Right kidney (tissue), 1 donor: Measurements from ENCODE around the gene TMEM150B.
A peak's percentile ranks its signal among the peaks of the same experiment; 100 is the strongest.

Source experiments
- DNase-seq: peaks from one replicate; pipeline ENCODE4 v3.0.0-alpha.2; 2016

The TMEM150B gene

DNA sequence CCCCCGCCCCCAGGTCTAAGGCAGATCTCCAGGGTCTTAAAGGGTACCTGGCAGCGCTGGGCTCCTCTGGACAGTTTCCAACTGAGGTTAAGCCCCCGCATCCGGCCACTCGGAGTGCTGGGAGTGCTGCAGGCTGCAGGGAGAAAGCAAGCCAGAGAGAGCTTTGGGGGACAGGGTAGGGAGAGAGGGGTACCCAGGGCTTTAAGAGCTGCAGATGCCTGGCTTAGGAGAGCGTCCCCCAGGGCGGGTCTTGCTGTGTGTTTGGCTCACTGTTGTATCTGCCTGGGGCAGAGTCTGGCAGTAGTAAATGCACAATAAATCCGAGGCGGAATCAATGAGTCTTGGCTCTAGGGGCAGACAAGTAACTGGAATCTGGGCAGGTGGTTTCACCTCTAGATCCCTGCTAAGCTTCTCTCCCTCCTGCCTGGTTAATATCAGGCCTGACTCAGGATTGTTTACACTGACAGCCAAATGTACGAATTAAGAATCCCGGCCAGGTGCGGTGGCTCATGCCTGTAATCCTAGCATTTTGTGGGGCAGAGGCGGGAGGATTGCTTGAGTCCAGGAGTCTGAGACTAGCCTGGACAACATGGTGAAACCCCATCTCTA, 30.2 kb upstream of the TMEM150B start:
- DNase-seq = no peak

DNA sequence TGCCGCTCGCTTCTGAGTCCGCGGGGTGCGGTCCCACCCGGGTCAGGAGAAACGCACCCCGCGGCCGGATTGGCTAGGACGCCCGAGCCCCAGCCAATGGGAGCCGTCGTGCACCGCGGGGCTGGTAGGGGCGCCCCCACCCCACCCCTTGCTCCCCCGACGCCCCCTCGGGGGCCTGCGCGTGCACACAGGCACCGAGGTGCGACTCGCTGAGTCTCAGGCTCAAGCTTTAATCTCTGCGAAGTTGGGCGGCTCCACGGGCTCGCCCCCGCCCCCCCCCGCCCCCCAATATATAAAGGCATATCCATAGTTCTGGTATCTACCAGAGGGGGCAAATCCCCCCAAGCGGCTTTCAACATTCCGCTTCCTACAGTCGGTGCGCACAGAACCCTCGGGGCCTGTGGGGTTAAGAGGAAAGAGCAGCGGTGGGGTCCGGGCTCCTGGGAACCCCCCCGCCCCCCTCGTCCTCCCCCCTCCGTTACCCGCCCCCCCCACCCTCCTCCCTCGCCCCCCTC, 29.6 kb upstream of the TMEM150B start, which contains the start of gene COX6B2:
Gene COX6B2 (minus strand): TSS at position 22 of the 515 bp plus-strand sequence. CDS start 198 bp downstream, outside the sequence.
- DNase-seq = no peak

DNA sequence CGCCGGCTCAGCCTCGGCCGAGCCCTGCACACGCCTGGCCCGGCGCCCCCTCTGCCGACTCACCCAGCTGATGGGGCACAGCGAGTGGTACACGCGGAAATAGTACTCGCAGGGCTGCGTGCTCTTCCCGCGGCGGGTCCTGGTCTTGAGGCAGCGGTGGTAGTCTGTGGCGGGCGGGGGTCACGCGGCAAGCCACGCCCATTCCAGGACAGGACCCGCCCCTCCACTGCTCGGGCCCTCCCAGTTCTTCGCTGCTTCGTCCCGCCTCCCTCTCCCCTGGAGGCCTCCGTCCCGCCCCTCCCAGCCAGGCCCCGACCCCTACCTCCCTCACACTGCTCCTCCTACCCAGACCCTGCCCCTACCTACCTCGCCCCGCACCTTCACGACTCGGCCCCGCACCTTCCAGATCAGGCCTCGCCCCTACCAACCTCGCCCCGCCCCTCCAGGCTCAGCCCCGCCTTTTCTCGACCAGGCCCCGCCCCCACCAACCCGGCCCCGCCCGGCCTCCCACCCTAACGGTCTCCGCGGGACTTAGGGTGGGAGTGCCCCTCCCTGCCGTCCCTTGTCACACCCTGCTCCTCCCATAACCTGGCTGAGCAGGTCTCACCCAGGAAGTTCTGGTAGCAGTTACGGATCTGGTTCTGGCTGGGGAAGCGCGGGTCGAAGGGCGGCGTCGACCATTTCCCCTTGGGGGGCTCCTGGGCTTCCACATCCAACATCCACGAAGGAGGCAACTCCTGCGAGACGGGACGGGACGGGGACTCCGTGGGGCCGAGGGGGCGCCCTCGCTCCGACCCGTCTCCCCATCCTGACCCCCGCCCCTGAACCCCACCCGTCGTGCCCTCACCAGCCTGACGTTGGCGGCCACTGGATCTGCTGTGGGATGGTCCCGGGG, 28.9 kb upstream of the TMEM150B start:
- DNase-seq = peak; percentile 79

DNA sequence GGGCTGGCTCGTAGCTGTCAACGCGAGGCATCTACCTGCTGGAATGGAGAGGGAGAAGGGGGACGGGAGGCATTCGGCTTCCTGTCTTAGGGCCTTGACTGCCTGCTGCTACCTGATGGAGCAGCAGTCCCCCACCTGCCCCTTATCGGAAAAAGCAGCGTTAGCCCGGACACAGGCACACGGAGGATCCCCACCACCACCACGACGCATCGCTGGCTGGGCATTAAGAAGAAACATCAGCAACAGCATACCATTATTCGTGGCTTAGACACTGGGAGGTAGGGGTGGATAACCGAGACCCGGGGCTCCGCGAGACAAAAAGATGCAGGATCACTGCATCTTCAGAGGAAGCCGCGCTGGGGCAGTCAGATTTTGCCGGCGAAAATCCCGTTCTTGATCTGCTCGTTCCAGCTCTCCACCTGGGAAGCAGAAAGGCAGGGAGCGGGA, 28.2 kb upstream of the TMEM150B start:
- DNase-seq = no peak

DNA sequence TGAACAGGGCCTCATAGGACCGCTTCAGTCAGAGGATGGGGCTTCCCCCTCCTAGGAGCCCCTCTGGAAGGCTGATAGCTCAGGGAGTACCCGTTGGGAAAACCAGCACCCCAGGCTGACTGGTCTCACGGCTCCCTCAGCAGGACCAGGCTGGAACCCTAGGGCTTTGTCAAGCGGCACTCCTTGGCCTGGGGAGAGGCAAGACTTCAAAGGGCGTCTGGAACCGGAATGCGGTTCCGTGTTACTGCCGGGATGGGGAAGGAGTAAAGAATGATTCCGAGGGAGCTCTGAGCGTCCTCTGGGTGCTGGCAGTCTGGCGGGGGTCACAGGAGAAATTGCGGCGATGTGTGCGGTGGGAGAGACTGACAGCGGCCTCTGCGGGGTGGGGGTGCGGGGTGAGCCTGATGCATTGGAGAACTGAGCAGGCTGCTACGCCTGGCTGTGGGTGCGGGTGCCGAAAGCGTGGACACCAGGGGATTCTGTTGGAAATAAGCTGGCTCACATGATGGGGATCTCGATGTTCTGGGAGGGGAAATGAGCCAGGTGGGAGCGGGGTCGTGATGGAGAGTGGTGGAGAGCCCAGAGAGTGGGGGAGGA, 27.5 kb upstream of the TMEM150B start:
- DNase-seq = no peak

DNA sequence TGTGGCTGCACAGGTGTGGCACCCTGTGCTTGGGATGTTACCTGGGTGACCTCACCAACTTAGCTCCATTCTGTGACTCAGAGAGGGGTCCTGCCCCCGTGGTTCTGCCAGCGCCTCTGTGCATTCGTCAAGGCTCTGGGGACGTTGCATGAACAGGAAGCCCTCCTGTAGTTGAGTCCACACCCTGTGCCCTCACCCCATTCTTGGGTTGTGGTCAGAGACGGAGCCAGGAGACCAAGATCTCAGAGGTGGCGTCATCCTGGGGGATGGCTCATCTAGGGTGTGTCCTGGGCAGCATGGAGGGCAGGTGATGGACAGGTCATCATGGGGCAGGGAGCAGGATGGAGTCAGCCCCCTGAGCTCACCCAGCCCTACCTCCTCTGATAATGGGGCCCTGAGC, 26.9 kb upstream of the TMEM150B start:
- DNase-seq = no peak

DNA sequence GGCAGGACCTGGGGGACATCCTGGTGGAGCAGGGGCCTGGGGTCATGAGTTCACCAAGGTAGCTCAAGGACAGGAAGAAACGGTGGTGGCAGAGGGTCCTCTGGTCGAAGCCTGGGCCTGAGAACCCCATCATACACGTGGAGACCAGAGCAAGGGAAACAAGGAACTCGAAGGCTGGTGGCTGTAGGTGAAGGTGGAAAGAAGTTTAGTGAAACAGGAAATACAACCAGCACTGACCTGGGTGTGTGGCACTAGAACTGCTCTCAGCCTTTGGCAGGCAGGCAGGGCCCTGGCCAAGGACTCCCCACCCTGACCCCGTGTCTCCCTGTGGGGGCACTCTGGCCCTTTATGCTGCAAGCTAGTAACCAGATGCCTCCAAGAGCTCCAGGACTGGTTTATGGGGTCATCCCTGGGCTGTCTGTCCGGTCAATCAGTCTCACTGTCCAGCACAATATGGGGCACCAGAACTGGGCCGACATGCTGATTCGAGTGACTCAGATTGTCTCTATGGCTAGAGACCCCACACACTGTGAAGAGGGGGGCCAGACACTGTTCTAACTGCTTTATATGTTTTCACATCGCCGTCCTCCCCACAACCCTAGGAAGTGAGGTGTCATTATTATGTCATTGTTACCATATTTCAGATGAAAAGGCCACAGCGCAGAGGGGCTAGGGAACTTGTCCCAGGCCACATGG, 25.6 kb upstream of the TMEM150B start:
- DNase-seq = no peak

DNA sequence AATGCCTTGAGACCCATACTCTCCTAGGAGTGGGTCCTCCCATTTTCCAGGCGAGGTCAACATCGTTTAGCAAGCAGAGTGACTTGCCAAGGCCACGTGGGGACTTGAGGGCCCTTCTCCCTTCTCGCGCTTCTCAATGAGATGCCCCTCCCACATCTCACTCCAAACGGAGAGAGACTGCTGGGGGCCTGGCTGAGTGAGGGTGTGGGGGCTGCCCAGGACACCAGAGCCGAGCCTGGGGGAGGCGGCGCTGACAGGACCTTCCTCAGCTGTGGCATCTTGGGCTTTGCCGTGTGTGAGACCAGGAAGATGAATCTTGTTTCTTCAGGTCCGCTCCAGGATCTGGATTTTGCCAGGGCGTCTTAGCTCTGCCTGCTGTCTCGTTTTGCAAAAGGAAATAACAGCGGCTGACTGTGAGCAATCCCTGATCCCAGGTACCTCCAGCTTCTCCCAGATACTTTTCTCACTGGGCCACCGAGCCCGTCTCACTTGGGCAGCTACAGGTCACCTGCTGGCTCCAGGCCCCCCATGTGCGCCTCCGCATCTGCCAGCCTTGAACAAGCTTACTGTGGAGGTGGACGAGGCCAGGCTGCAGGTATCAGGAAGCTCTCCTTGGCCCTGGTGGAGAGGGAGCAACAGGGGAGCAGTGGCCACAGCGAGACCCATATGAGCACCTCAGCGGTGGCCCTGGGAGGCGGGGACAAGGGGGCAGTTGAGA, 23.3 kb upstream of the TMEM150B start:
- peak; percentile 55 for DNase-seq

DNA sequence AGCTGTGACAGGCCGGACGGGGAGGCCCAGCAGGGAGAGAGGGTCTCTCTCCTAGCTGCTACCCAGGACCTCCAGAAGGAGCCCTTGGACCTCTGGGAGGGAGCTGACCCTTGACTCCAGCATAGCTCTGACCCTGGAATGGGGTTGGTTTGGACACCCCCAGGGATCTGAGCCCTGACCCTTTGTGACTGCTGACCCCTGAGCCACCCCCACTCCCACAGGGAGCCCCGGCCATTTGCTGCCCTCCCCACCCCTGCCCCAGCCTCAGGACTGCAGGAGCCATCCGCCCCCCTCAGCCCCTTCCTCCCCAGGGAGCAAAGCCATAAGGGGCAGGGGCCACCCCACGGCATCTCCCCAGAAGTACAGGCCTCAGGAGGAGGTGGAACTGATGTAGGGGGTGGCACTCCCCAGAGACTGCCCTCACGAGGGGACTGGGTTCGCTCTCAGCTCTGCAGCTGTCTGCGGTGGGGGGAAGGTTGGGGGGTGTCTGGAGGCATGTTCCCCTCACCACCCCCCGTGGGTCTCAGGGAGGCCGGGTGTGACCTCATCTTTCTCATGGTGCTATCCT, 22.4 kb upstream of the TMEM150B start:
- no peak for DNase-seq

DNA sequence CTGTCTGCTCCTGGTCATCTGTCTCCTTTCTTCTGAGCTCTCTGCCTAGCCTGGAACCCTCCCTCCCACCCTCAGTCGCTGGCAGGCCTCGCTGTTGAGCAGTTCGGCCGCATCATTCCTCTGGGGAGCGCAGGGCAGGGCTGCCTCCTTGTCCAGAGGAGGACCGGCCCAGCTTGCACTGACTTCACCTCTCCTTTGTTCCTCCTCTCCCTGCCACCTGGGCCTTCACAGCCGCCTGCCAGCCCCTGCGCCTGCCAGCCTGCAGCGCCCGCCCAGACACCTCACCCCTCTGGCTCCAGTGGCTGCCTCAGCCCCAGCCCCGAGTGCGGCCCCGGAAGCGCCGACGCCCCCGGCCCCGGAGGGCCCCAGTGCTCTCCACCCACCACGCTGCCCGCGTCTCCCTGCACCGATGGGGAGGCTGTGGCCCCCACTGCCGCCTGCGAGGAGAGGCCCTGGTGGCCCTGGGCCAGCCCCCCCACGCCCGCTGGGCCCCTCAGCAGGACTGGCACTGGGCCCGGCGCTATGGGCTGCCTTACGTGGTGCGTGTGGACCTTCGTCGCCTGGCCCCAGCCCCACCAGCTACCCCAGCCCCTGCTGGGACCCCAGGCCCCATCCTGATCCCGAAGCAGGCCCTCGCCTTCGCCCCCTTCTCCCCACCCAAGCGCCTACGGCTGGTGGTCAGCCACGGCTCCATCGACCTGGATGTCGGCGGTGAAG, 21.7 kb upstream of the TMEM150B start:
- no peak for DNase-seq

DNA sequence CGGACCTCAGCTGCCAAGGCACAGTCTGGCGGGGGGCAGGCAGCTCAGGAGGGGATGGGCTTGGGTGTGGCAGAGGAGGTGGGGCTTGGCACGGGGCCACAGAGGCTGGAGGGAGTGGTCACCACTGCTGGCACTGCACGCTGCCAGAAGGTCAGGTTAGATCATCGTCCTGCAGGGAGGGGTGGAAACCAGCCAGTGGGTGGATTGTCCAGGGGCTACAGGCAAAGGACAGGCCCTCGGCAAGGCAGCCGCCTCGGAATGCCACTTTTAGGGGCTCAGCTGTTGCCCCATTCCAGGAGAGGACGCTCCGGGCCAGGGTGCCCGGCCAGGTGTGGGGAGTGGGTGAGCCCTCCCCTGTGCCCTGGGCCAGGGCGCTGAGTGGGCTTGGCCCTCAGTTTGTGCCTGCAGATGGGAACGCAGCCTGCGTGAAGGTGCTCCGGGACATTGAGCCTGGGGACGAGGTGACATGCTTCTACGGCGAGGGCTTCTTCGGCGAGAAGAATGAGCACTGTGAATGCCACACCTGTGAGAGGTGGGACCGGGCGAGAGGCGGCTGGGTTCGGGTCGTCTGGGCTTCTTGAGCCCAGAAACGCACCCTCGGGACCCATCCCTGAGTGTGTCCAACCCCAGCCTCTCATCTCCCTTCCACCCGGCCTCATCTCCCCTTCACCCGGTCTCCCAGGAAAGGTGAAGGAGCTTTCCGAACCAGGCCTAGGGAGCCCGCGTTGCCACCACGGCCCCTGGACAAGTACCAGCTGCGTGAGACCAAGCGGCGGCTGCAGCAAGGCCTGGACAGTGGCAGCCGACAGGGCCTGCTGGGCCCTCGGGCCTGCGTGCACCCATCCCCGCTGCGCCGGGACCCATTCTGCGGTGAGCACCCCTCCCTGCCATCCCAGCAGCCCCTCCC, 20.9 kb upstream of the TMEM150B start:
- DNase-seq = no peak

DNA sequence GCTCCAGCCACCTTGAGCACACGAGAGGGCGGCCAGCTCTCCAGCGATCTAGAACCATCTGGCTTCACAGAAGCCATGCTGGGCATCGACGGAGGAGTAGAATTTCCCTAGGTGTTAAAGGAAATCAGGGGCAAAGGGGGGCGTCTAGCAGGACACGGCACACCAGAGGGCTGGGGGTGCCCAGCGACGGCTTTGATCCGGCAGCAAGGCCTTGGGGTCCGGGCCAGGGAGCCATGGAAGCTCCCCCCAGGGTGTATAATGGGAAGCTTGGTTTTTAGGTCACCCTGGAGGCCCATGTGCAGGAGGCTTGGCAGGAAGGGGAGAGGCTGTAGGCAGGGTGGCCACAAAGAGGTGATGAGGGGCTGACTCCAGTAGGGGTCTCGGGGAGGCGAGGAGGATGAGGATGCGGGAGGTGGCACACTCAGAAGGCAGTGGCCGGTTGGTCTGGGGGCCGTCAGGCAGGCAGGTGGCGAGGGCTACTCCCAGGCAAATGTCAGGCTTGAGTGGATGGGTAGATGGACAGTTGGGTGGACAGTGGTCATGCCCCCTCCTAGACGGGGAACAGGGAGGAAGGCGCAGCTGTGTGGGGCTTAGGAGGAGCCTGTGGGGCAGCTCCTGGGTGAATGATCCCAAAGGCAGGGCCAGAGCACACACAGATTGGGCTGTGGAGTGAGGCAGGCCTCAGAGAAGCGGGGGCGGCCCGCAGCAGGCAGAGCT, 20.1 kb upstream of the TMEM150B start:
- DNase-seq = no peak

DNA sequence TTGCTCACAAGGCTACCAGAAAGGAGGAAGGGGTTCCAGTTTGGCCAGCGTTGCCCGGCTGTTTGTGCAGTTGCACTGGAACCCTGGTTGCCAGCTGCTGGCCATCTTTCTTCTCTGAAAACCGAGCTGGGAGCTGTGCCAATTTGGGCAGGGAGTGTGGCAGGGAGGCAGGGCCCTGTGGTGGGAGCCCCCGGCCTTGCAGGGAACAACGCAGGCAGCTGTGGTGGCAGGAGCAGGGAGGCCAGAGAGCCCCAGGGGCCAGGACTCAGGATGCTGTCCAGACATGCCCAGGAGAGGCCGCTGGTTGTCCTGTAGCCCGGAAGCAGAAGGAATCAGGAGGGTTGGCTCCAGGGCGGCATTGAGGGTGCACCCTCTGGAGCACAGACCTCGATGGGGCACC, 19.3 kb upstream of the TMEM150B start:
- no peak for DNase-seq

DNA sequence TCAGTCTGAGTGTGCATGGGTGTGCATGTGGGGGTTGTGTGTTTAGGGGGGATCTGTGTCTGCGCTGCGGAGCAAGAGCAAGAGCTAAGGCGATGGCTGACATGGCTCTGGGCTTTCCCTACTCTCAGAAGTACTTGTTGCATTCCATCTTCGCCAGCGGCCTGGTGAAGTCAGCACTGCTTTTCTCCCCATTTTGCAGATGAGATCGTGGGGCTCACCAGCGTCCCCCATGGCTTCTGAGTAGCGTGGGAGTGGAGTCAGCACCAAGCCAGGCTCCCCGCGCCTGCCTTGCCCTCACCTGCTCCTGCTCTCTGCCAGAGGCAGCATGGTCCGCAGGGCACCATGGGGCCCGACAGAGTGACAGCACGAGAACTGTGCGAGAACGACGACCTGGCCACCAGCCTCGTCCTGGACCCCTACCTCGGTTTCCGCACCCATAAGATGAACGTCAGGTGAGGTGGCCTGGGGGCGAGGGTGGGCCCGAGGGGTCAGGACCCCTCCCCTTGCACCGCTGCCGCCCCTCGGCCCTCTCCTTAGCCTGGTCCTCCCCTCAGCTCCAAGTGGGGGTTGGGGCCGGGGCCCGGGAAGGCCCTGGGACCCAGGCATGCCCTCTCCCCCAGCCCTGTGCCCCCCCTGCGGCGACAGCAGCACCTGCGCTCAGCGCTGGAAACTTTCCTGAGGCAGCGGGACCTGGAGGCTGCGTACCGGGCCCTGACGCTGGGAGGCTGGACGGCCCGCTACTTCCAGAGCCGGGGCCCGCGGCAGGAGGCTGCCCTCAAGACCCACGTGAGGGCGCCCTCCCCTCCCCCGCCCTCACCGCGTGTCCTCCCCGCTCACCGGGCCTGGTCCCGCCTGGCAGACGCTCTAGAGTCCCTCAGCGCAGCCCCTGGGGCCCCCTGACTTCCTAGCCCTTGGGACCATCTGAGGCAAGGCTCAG, 16.7 kb upstream of the TMEM150B start:
- DNase-seq = no peak

DNA sequence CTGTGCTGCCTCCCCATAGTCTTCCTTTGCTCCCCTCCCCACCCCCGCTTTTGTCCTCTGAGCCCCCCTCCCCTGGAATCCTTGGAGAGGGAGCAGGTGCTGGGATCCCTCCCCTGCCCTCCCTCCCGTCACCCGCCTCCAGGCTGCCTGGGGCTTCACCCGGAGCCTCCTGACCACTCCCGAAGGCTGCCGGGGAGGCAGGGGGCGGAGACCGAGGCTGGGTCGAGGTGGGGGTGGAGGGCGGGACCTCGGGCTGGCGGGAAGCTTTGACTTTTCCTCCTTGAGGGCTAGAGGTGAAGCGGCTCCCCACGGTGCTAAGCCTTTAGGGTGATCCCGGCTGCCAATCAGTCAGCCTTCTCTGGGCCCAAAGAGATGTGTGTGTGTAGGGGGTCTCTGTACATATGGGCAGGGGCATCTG, 16.0 kb upstream of the TMEM150B start:
- no peak for DNase-seq

DNA sequence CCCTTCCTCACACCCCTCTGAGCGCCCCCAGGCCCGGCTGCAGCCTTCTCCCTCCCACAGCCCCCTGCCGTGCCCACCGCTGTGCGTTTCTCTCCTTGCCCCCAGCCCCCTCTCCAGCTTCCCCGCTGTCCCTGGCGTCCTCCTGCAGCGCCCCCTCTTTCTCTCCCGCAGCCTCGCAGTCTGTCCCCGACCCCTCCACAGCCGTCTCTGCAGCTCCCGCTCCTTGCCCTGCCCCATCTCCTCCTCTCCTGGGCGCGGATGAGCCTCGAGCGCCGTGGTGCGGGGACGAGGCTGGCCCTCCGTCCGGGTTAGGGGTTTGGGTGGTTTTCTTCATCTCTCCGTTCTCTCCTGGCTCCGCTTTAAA, 15.6 kb upstream of the TMEM150B start:
- peak; percentile 56 for DNase-seq

DNA sequence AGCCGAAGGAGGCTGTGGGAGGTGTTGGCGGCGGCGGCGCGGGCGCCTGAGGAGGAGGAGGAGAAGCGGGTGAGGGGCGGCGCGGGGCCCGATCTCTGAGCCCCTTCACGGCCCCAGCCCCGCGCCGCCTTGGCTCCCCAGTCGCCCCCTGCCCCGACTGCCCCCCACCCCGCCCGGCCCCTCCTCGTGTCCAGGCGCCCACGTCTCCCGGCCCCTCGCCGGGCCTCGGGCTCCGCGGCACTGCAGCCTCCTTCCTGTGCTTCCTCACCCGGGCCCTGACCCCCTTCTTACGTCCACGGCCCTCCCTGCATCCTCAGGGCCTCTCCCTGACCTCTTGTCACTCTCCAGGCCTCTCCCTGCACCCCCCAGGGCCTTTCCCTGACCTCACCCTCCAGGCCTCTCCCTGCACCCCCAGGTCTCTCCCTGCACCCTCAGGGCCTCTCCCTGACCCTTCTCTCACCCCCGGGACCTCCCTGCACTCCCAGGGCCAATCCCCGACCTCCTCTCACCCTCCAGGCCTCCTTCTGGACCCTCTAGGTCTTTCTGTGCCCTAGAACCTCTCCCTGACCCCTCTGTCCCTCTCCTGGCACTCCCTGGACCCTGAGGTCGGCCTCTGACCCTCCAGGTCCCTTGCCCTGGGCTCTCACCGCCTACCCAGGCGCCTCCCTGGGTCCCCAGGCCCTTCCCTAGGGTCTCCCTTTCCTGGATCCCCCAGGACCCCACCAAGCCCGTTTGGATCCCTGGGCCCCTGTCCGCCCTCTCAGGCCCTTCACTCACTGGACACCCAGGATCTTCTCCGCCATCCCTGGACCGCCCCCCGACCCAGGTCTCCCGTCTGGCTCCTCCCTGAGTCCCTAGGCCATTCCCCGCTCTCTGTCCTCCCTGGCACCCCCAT, 15.0 kb upstream of the TMEM150B start:
- DNase-seq = peak; percentile 54
